ENCODE data around the gene SHC2. TPM values are rescaled to one million over a fixed set of nuclear protein-coding genes. Genes with fewer than 3 reads are reported as not detected.

Gene SHC2
- total RNA-seq, 1 donor from 2014 or later = 57.8 TPM

GRCh38 chr19:377801-378581 lies 82.8 kb downstream of the SHC2 start:
- DNase-seq (ENCODE audit: low spot score) (no peak), ATAC-seq (no peak)

GRCh38 chr19:376111-376470 lies 84.7 kb downstream of the SHC2 start:
- no peak for ATAC-seq
- no peak for DNase-seq (ENCODE audit: low spot score)

DNA sequence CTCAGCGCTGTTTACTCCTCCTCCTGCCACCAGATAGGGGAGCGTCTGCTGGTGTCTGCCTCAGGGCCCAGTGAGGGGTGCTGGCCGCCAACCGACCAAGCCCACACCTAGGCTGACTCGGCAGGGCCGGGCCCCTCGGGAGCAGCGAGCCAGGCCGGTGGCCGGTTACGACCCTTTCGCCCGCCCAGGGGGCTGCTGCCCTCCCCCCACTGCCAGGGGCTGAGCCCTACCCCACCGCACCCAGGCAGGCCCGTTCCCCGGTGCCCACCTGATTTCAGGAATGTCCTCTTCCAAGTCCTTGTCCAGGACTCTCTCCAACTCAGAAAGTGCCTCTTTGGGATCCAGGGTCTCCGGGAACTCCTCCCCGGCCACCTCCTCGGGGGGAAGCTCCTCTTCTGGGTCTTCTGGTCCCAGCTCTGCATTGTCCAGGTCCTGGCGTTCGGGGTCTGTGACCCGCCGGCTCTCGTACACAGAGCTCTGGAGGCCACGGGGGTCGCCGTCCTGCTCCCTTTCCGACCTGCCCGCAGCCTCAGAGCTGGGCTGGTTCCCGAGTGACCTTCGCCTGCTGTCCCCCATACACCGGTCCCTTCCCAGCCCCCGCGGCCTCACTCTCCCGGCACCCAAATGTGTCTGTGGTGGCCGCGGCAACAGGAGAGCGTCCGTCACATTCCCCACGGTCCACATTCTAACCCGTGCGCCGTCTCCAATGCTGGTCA lies 85.3 kb downstream of the SHC2 start:
- ATAC-seq = no peak
- peak; percentile 35 for DNase-seq (ENCODE audit: low spot score)

DNA sequence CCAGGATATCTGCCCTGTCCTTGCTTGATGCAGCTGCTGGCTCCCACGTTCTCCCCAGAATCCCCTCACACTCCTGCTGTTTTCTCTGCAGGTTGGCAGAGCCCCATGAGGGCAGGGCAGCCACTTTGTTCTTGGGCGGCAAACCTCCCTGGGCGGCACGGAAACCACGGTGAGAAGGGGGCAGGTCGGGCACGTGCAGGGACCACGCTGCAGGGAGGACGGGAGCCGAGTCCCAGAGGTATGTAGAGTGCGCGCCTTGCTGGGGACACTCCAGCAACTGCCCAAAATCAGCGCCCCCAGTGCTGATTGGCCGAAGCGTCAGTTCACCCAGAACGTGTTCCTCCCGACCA lies 86.0 kb downstream of the SHC2 start:
- ATAC-seq (no peak), DNase-seq (ENCODE audit: low spot score) (peak; percentile 38)

DNA sequence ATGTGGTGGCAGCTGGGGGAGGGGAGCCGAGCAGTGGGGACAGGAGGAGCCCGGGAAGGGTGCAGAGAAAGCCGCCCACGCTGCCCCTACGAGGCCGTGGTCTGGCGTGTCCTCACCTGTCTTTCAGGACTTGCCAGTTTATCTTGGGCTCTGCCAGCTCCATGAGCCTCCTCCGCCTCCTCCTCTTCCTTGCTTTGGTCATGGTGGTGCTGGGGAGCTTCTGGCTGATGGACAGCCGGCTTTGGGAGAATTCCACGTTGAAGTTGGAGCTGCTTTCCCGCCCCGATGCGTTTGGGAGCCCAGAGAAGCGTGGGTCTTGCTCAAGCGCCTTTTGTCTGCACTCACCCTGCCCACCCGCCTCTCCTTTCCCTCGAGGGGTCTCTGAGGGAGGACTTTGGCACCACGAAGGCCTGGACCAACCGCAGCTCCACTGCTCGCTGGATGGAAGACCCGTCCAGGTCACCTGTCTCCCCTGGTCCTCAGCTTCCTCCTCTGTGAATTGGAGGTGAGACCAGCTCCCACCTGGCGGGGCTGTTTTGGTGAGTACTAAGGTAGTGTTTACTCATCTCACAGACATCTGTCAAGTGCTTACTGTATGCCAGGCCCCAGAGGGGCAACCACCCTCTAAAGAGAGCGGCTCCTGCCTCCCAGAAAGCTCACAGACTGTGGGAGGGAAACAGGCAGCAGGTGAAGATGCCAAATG lies 86.5 kb downstream of the SHC2 start:
- DNase-seq (ENCODE audit: low spot score) (peak; percentile 37), ATAC-seq (no peak)

GRCh38 chr19:373391-374182 lies 87.2 kb downstream of the SHC2 start:
- ATAC-seq (no peak), DNase-seq (ENCODE audit: low spot score) (peak; percentile 42)

DNA sequence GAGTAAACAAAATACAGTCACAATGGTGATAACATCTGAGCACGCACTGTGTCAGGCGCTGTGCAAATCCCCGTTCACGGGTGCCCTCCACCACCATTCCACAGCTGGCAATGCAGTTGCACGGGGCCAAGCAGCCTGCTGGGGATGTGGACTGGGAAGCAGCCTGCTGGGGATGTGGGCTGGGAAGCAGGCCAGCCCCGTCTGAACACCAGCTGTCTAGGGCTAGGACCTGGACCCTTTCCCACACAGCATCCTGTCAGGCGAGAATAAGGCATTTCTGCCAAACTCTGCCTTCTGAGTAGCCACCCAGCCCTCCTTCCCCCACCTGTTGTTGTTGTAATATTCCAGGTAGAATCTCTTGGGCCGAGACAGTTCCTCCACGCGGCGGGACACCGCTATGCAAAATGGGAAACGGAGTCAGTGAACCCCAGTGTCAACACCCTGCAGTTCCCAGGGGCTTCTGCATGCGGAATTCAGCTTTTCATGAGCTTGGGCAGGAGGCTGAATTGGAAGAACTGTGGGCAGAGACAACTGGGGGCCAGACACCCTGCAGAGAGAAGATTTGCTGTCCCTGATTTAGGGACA lies 88.4 kb downstream of the SHC2 start:
- peak; percentile 29 for ATAC-seq
- DNase-seq (ENCODE audit: low spot score) = peak; percentile 37

GRCh38 chr19:371501-372168 lies 89.2 kb downstream of the SHC2 start:
- ATAC-seq (no peak), DNase-seq (ENCODE audit: low spot score) (peak; percentile 30)

GRCh38 chr19:370641-371330 lies 90.0 kb downstream of the SHC2 start:
- ATAC-seq (no peak), DNase-seq (ENCODE audit: low spot score) (peak; percentile 29)

DNA sequence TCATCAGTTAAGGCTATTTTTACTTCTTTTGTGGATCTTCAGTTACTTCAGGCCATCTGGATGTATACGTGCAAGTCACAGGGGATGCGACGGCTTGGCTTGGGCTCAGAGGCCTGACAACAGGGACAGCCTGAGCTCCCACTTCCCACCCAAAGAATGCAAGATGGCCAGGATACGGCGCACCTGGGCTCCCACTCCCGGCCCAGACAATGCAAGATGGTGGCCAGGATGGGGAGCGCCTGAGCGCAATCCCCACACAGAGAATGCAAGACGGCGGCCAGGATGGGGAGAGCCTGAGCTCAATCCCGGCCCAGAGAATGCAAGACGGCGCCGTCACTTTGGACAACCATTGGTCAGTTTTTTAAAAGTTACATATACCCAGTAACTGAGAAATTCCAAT lies 91.0 kb downstream of the SHC2 start:
- DNase-seq (ENCODE audit: low spot score) = peak; percentile 29
- ATAC-seq = no peak

DNA sequence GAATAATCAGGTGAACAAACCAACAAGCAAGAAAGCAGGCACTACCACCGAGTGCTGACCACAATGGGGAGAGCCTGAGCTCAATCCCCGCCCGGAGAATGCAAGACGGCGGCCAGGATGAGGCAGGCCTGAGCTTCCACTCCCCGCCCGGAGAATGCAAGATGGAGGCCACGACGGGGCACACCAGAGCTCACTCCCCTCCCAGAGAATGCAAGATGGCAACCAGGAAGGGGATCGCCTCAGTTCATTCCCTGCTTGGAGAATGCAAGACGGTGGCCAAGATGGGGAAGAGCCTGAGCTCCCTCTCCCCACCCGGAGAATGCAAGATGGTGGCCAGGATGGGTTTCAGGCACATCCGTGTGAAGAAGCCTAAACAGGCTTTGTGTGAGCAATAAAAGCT lies 91.6 kb downstream of the SHC2 start:
- ATAC-seq = no peak
- DNase-seq (ENCODE audit: low spot score) = peak; percentile 11

DNA sequence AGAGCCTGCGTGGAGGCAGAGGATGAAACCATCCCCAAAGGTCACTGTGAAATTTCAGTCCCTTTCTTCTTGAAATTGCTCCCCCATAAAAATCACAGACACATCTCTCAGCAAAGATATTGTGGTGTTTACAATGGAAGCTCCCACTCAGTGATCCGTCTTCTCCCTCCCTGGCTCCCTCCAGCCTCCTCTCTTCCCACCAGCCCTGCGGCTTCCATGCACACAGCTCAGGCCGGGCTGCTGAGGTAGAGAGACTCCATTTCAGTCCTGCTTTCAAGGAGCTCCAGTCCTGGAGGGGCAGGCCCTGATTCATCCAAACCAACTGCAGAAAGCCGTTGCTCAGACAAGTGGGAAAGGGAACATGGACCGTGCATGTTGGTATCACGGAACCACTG lies 92.2 kb downstream of the SHC2 start:
- ATAC-seq (no peak), DNase-seq (ENCODE audit: low spot score) (no peak)

DNA sequence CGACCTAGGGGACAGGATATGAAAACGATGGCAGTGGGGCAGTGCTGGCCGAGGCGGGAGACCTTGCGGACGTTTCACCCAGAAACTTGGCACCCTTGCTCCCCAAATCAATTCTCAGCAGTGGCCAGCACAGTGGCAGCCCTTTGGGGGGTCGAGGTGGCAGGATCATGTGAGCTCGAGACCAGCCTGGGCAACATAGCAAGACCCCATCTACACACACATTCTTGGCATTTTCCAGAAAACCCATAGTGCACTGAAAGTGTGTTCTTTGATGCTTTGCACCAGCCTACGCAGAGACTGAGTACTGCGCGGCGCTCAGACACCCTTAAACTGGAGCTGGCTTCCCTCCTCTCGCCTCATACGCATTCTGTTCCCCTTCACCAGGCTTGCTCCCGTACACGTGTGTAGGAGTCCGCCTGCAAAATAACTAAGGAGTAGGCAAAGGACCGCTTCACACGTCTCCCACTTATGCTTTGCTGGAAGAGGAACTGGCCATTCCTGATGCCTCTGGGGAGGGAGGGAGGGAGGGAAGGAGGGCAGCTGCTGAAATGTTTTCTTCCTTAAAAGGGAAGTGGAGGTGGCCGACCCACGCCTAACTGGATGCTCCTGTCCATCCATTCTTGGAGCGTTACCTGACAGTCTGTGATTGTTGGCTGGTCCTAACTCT lies 92.7 kb downstream of the SHC2 start:
- DNase-seq (ENCODE audit: low spot score) (no peak), ATAC-seq (no peak)

DNA sequence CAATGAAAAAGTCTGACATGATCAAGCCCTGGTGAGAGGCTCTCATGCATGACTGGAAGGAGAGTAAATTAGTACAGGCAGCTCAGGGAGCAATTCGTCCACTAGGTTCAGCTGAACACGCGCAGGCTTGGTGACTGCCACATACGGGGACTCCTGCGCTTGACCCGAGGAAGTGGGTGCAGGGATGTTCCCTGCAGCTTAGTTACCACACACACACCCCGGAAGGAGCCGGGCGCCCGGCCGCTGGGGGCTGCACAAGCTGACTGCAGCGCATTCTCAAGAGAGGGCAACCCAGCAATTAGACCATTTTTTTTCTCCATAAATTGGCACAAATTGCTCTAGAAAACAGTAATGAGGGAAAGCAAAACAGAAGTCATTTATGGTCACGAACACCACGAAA lies 93.3 kb downstream of the SHC2 start:
- no peak for DNase-seq (ENCODE audit: low spot score)
- no peak for ATAC-seq

DNA sequence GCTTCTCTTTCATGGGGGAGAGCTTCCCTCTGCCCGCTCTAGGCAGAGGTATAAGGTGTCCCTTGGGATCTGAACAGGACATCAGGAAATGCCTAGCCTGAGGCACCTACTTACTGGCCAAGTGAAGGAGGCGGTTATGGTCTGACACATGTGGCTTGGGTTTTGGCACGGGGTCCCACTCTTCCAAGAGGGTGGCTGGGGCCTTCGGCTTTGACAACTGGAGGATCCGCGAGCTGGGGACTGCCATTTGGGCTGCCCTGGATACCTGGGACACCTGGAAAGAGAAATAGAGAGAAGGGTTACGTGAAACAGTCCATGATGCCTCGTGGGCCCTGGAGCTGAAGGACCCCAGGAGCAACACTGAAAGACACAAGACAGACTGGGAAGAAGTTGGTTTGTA lies 93.9 kb downstream of the SHC2 start:
- no peak for ATAC-seq
- no peak for DNase-seq (ENCODE audit: low spot score)
